NT2/D1 (cell line): Measurements from ENCODE around the gene TUBA3C.

Experiments used
- DNase-seq: peaks from one replicate; pipeline ENCODE4 v3.0.0-alpha.2; 2011; ENCODE audit warnings: low read depth, low spot score
- H3K27me3 ChIP-seq: 2 replicates; pipeline ENCODE4 v1.6.0; 2011; ENCODE audit warnings: mild to moderate bottlenecking; ENCODE audit not compliant: insufficient read length, insufficient read depth
- H3K36me3 ChIP-seq: 2 replicates; pipeline ENCODE4 v1.6.1; 2011; ENCODE audit warnings: mild to moderate bottlenecking, low read length, mixed read lengths; ENCODE audit not compliant: insufficient read depth, insufficient read length
- H3K4me1 ChIP-seq: 2 replicates; pipeline ENCODE4 v1.5.1; 2011; ENCODE audit not compliant: insufficient read depth, insufficient read length
- H3K4me3 ChIP-seq: 2 replicates; pipeline ENCODE4 v1.5.1; 2011; ENCODE audit warnings: low read depth; ENCODE audit not compliant: insufficient read length
- H3K9ac ChIP-seq: 2 replicates; pipeline ENCODE4 v1.6.0; 2011; ENCODE audit warnings: low read depth; ENCODE audit not compliant: insufficient read length
- H3K9me3 ChIP-seq: 2 replicates; pipeline ENCODE4 v1.5.1; 2011; ENCODE audit warnings: mild to moderate bottlenecking, low read length; ENCODE audit not compliant: insufficient read depth
- SUZ12 ChIP-seq: IDR thresholded peaks from 2 replicates; pipeline ENCODE4 v1.6.1; 2011; ENCODE audit not compliant: insufficient read length, insufficient read depth; ENCODE audit errors: extremely low read depth
- YY1 ChIP-seq: IDR thresholded peaks from 2 replicates; pipeline ENCODE4 v1.6.1; 2011; ENCODE audit not compliant: insufficient read length, insufficient read depth
- ZNF274 ChIP-seq: IDR thresholded peaks from 2 replicates; pipeline ENCODE4 v1.6.1; 2011; ENCODE audit warnings: mild to moderate bottlenecking, low read depth, low read length

Gene TUBA3C

GRCh38 chr13:19159761-19160420 is 21.7 kb downstream of the TUBA3C start:
- Histone ChIP-seq H3K9me3 (peaks cover 3% of the 10 kb centered on the region; the same call in 1 of the 2 replicates), H3K27me3 (no peaks in the 10 kb centered on the region), H3K4me1 (no peaks in the 10 kb centered on the region), H3K9ac (no peak overlapping the region), H3K4me3 (no peak overlapping the region), H3K36me3 (no peaks in the 10 kb centered on the region)
- no peak for DNase-seq
- TF ChIP-seq SUZ12, result no peak
- no peak for TF ChIP-seq ZNF274
- TF ChIP-seq YY1, result no peak

GRCh38 chr13:19159181-19159580 is 22.4 kb downstream of the TUBA3C start:
- TF ChIP-seq SUZ12 (no peak), YY1 (no peak), ZNF274 (no peak)
- H3K4me3 ChIP-seq, result no peak overlapping the region
- H3K9me3 ChIP-seq, result peaks cover 3% of the 10 kb centered on the region; the same call in 1 of the 2 replicates
- H3K27me3 ChIP-seq, result no peaks in the 10 kb centered on the region
- no peak overlapping the region for H3K9ac ChIP-seq
- no peaks in the 10 kb centered on the region for H3K4me1 ChIP-seq
- no peaks in the 10 kb centered on the region for H3K36me3 ChIP-seq
- DNase-seq, result no peak

- Histone ChIP-seq H3K36me3 (no peaks in the 10 kb centered on the region), H3K4me1 (no peaks in the 10 kb centered on the region), H3K9me3 (no peaks in the 10 kb centered on the region), H3K4me3 (no peak overlapping the region), H3K27me3 (no peaks in the 10 kb centered on the region), H3K9ac (no peak overlapping the region)
- no peak for DNase-seq
- TF ChIP-seq ZNF274, result no peak
- no peak for TF ChIP-seq YY1
- no peak for TF ChIP-seq SUZ12
Observed at GRCh38 chr13:19158526-19159174, 23.0 kb downstream of the TUBA3C start.

- no peak overlapping the region for H3K9ac ChIP-seq
- TF ChIP-seq SUZ12, result no peak
- TF ChIP-seq ZNF274, result no peak
- TF ChIP-seq YY1, result no peak
- no peak for DNase-seq
- H3K4me3 ChIP-seq, result no peak overlapping the region
- H3K36me3 ChIP-seq, result no peaks in the 10 kb centered on the region
- H3K4me1 ChIP-seq, result no peaks in the 10 kb centered on the region
- H3K27me3 ChIP-seq, result no peaks in the 10 kb centered on the region
- H3K9me3 ChIP-seq, result no peaks in the 10 kb centered on the region
Observed at GRCh38 chr13:19158006-19158405, 23.6 kb downstream of the TUBA3C start.

- no peak for DNase-seq
- Histone ChIP-seq H3K9ac (no peak overlapping the region), H3K27me3 (no peaks in the 10 kb centered on the region), H3K36me3 (no peaks in the 10 kb centered on the region), H3K4me1 (no peaks in the 10 kb centered on the region), H3K4me3 (no peak overlapping the region), H3K9me3 (no peaks in the 10 kb centered on the region)
- TF ChIP-seq YY1, result no peak
- no peak for TF ChIP-seq ZNF274
- TF ChIP-seq SUZ12, result no peak
Observed at GRCh38 chr13:19157461-19157860, 24.2 kb downstream of the TUBA3C start.

GRCh38 chr13:19156013-19156825 is 25.4 kb downstream of the TUBA3C start:
- no peaks in the 10 kb centered on the region for H3K4me1 ChIP-seq
- H3K9ac ChIP-seq, result no peak overlapping the region
- no peaks in the 10 kb centered on the region for H3K27me3 ChIP-seq
- DNase-seq, result no peak
- no peak for TF ChIP-seq YY1
- no peak for TF ChIP-seq SUZ12
- no peak for TF ChIP-seq ZNF274
- H3K36me3 ChIP-seq, result no peaks in the 10 kb centered on the region
- no peaks in the 10 kb centered on the region for H3K9me3 ChIP-seq
- no peak overlapping the region for H3K4me3 ChIP-seq
